GM21423 (cell line): ENCODE results near the gene FILIP1L.

Source experiments
- ATAC-seq: cut with Tn5 transposase; IDR thresholded peaks from one replicate; pipeline ENCODE4 v1.9.1; 2021; ENCODE audit warnings: mild to moderate bottlenecking, moderate library complexity; ENCODE audit not compliant: unreplicated experiment

FILIP1L gene

GRCh38 chr3:100045696-100046095, 68.6 kb downstream of the FILIP1L start:
- ATAC-seq: no peak

GRCh38 chr3:100044369-100044768, 69.9 kb downstream of the FILIP1L start:
- peak; percentile 71 for ATAC-seq

- ATAC-seq: no peak
These were observed 71.0 kb downstream of the FILIP1L start for GRCh38 chr3:100043271-100043670.

GRCh38 chr3:100042166-100042981, 71.9 kb downstream of the FILIP1L start:
- ATAC-seq: no peak

GRCh38 chr3:100041328-100041749, 73.0 kb downstream of the FILIP1L start:
- no peak for ATAC-seq

- no peak for ATAC-seq
These were observed 73.7 kb downstream of the FILIP1L start for GRCh38 chr3:100040451-100041225.

- ATAC-seq: no peak
These were observed 75.2 kb downstream of the FILIP1L start for GRCh38 chr3:100039075-100039474.

GRCh38 chr3:100033903-100034471, 80.3 kb downstream of the FILIP1L start:
- ATAC-seq: no peak

- no peak for ATAC-seq
These were observed 81.1 kb downstream of the FILIP1L start for GRCh38 chr3:100033184-100033583.

GRCh38 chr3:100032243-100032642, 82.1 kb downstream of the FILIP1L start:
- ATAC-seq: no peak

- no peak for ATAC-seq
These were observed 83.3 kb downstream of the FILIP1L start for GRCh38 chr3:100030914-100031425.

- ATAC-seq: no peak
These were observed 84.0 kb downstream of the FILIP1L start for GRCh38 chr3:100030346-100030745.

- no peak for ATAC-seq
These were observed 84.6 kb downstream of the FILIP1L start for GRCh38 chr3:100029689-100030088.

- no peak for ATAC-seq
These were observed 85.2 kb downstream of the FILIP1L start for GRCh38 chr3:100029052-100029451.

GRCh38 chr3:100027321-100027720, 87.0 kb downstream of the FILIP1L start:
- no peak for ATAC-seq

- ATAC-seq: no peak
These were observed 89.6 kb downstream of the FILIP1L start for GRCh38 chr3:100024520-100025303.

GRCh38 chr3:100023595-100023994, 90.7 kb downstream of the FILIP1L start:
- ATAC-seq: no peak

- ATAC-seq: no peak
These were observed 91.2 kb downstream of the FILIP1L start for GRCh38 chr3:100023150-100023549.

- no peak for ATAC-seq
These were observed 91.8 kb downstream of the FILIP1L start for GRCh38 chr3:100022506-100022905.

GRCh38 chr3:100020876-100021644, 93.2 kb downstream of the FILIP1L start:
- ATAC-seq: no peak
